Nephron (organoid): ENCODE results near the gene GALNT12.
A peak's percentile ranks its signal among the peaks of the same experiment; 100 is the strongest.

Experiments
- H3K27ac Mint-ChIP-seq, 3 experiments: 2 replicates each; pipeline ENCODE4 v1.8.0; 2020; ENCODE audit warnings: mixed read lengths in 3 of 3, mild to moderate bottlenecking in 2 of 3, moderate library complexity in 1 of 3
- H3K27me3 Mint-ChIP-seq: 2 replicates; pipeline ENCODE4 v1.8.0; 2021; ENCODE audit warnings: low read depth, mild to moderate bottlenecking, moderate library complexity, mixed read lengths
- H3K36me3 Mint-ChIP-seq: 2 replicates; pipeline ENCODE4 v1.8.0; 2020; ENCODE audit warnings: low read depth, mixed read lengths
- H3K4me1 Mint-ChIP-seq: 2 replicates; pipeline ENCODE4 v1.8.0; 2020; ENCODE audit warnings: mixed read lengths
- H3K4me3 Mint-ChIP-seq, 3 experiments: 2 replicates each; pipeline ENCODE4 v1.8.0; 2020; ENCODE audit warnings: mild to moderate bottlenecking in 3 of 3, mixed read lengths in 3 of 3, moderate library complexity in 2 of 3
- H3K9me3 Mint-ChIP-seq: 2 replicates; pipeline ENCODE4 v1.8.0; 2020; ENCODE audit warnings: mixed read lengths
- TF ChIP-seq, protein P1 (sequence below), 3 experiments: fragments of 200-600 bp; sonication (generic); IDR thresholded peaks; one replicate each; pipeline ENCODE4 v1.5.0; 2021; ENCODE audit warnings: antibody characterized with exemption in 3 of 3; ENCODE audit not compliant: unreplicated experiment in 3 of 3

GALNT12 gene

DNA sequence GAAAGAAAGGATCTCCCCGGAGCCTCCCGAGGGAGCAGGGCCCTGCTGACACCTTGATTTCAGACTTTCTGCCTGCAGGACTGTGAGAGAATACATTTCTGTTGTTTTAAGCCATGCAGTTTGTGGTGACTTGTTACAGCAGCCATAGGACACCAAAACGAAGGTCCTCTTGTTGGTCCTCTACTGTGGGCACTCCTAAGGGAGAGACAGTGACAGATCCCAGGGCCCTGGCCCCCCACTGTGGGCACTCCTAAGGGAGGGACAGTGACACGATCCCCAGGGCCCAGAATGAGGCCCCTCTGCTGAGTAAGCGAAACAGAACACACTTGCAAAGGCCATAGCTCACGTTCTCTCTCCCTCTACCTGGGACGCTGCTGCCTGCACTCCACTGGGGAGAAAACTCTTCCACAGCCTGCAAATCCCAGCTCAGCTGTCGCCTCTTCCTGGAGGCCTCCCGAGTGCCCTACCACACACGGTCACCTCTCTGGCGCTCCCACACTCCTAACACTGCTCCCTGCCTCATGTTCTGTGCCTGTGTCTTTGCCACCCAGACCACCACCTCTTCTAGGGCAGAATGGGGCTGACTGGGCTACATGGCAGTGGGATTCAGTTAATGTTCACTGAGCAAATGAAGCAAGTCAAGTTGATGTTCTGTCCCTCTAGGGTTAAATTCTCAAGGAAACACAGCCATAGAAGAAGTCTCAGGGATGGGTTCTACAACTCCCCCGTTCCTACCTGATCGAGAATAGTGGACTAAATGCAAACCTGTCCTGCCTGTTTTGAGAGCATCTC lies 34.9 kb upstream of the GALNT12 start:
- Mint-ChIP-seq H3K27ac (no peak overlapping the region), H3K4me1 (no peaks in the 10 kb centered on the region), H3K27me3 (no peaks in the 10 kb centered on the region)

DNA sequence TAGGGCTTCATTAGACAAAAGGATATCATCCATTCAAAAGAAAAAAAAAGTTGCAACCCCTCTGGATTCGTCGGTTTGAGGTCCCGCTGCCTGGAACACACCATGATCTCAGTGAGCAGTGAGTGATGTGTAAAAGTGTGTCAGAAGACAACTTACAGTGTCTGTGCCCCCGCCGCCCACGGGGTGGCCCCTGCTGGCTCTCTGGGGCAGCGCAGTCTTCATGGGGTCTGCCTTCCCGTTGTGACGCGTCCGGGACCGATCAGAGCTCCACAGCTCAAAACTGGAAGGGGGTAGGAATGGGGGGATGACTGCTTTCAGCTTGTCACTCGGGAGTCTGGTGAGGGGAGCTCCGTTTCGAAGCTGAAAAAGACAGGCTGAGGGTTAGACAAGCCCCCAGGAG lies 33.7 kb upstream of the GALNT12 start:
- no peaks in the 10 kb centered on the region for H3K27me3 Mint-ChIP-seq
- H3K36me3 Mint-ChIP-seq: peaks cover 55% of the 10 kb centered on the region
- no peak overlapping the region for H3K4me3 Mint-ChIP-seq
- peaks cover 3% of the 10 kb centered on the region for H3K4me1 Mint-ChIP-seq
- H3K27ac Mint-ChIP-seq: no peak overlapping the region
- H3K9me3 Mint-ChIP-seq: no peaks in the 10 kb centered on the region
- TF ChIP-seq, protein P1, sequence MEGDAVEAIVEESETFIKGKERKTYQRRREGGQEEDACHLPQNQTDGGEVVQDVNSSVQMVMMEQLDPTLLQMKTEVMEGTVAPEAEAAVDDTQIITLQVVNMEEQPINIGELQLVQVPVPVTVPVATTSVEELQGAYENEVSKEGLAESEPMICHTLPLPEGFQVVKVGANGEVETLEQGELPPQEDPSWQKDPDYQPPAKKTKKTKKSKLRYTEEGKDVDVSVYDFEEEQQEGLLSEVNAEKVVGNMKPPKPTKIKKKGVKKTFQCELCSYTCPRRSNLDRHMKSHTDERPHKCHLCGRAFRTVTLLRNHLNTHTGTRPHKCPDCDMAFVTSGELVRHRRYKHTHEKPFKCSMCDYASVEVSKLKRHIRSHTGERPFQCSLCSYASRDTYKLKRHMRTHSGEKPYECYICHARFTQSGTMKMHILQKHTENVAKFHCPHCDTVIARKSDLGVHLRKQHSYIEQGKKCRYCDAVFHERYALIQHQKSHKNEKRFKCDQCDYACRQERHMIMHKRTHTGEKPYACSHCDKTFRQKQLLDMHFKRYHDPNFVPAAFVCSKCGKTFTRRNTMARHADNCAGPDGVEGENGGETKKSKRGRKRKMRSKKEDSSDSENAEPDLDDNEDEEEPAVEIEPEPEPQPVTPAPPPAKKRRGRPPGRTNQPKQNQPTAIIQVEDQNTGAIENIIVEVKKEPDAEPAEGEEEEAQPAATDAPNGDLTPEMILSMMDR (IDR thresholded peaks at IDR 0.05; ENCODE audit: unreplicated experiment in 3 of 3): no peak

More for the DNA sequence above, 34.9 kb upstream of the GALNT12 start:
- Mint-ChIP-seq H3K36me3 (peaks cover 62% of the 10 kb centered on the region), H3K9me3 (no peaks in the 10 kb centered on the region), H3K4me3 (no peak overlapping the region)
- TF ChIP-seq, protein P1 (IDR thresholded peaks at IDR 0.05; ENCODE audit: unreplicated experiment in 3 of 3): no peak

GRCh38 chr9:98774746-98775145 lies 32.7 kb upstream of the GALNT12 start:
- no peak overlapping the region for H3K27ac Mint-ChIP-seq
- H3K36me3 Mint-ChIP-seq: peaks cover 51% of the 10 kb centered on the region
- TF ChIP-seq, protein P1 (IDR thresholded peaks at IDR 0.05; ENCODE audit: unreplicated experiment in 3 of 3): peak; percentile 25 to 44 (median 36)
- H3K4me3 Mint-ChIP-seq: no peak overlapping the region
- H3K9me3 Mint-ChIP-seq: no peaks in the 10 kb centered on the region
- H3K4me1 Mint-ChIP-seq: peaks cover 8% of the 10 kb centered on the region
- no peaks in the 10 kb centered on the region for H3K27me3 Mint-ChIP-seq

- Mint-ChIP-seq H3K36me3 (peaks cover 41% of the 10 kb centered on the region), H3K4me3 (no peak overlapping the region), H3K27ac (peak overlapping the region in 1 of 3 experiments; percentile 9), H3K4me1 (peaks cover 8% of the 10 kb centered on the region), H3K9me3 (no peaks in the 10 kb centered on the region), H3K27me3 (no peaks in the 10 kb centered on the region)
- TF ChIP-seq, protein P1 (IDR thresholded peaks at IDR 0.05; ENCODE audit: unreplicated experiment in 3 of 3): peak; percentile 72 to 80 (median 77)
Observed at GRCh38 chr9:98775831-98776441, 31.5 kb upstream of the GALNT12 start.

- H3K4me1 Mint-ChIP-seq: peaks cover 12% of the 10 kb centered on the region
- TF ChIP-seq, protein P1 (IDR thresholded peaks at IDR 0.05; ENCODE audit: unreplicated experiment in 3 of 3): no peak
- no peaks in the 10 kb centered on the region for H3K9me3 Mint-ChIP-seq
Observed at GRCh38 chr9:98777618-98778017, 29.9 kb upstream of the GALNT12 start.

More at GRCh38 chr9:98777618-98778017, 29.9 kb upstream of the GALNT12 start:
- Mint-ChIP-seq H3K4me3 (no peak overlapping the region), H3K27ac (no peak overlapping the region), H3K27me3 (no peaks in the 10 kb centered on the region), H3K36me3 (peaks cover 43% of the 10 kb centered on the region)
